Measurements from ENCODE around the gene ZNF865. TPM values are rescaled to one million over a fixed set of nuclear protein-coding genes. Genes with fewer than 3 reads are reported as not detected.

The ZNF865 gene
- total RNA-seq, 1 experiment from 2014 or later = 21.7 TPM

- TF ChIP-seq E2F4 (CRISPR knock-in tag; IDR thresholded peaks at IDR 0.05; ENCODE audit: borderline replicate concordance, low read depth) = no peak
Observed at GRCh38 chr19:55601084-55601483, 4.4 kb upstream of the ZNF865 start (continued).

GRCh38 chr19:55602104-55603001 lies 3.1 kb upstream of the ZNF865 start:
- ATAC-seq = no peak
- POLR2A ChIA-PET = interaction anchor here (0.7 kb wide), 1 partner anchor 237 kb away, joined by 3 read pairs; no protein-coding TSS in a partner anchor
- TF ChIP-seq SMAD3 (CRISPR knock-in tag; IDR thresholded peaks at IDR 0.05; ENCODE audit: borderline replicate concordance) (no peak), USF2 (CRISPR knock-in tag; IDR thresholded peaks at IDR 0.05) (no peak), GTF2I (CRISPR knock-in tag; conservative IDR thresholded peaks at IDR 0.05) (no peak), ZNF138 (CRISPR knock-in tag; conservative IDR thresholded peaks at IDR 0.05) (no peak), FOXP1 (CRISPR knock-in tag; IDR thresholded peaks at IDR 0.05; ENCODE audit: borderline replicate concordance) (no peak), ZNF317 (CRISPR knock-in tag; IDR thresholded peaks at IDR 0.05; ENCODE audit: borderline replicate concordance, low read depth) (no peak), HMGXB4 (CRISPR knock-in tag; IDR thresholded peaks at IDR 0.05) (no peak), TEAD1 (CRISPR knock-in tag; IDR thresholded peaks at IDR 0.05) (no peak), ZNF425 (CRISPR knock-in tag; conservative IDR thresholded peaks at IDR 0.05) (no peak), SMAD4 (CRISPR knock-in tag; IDR thresholded peaks at IDR 0.05) (no peak), ERG (CRISPR knock-in tag; IDR thresholded peaks at IDR 0.05) (no peak), JAZF1 (CRISPR knock-in tag; IDR thresholded peaks at IDR 0.05) (no peak), ZNF532 (CRISPR knock-in tag; IDR thresholded peaks at IDR 0.05; ENCODE audit: borderline replicate concordance) (no peak), ZMAT4 (CRISPR knock-in tag; IDR thresholded peaks at IDR 0.05) (no peak), CTCF (IDR thresholded peaks at IDR 0.05) (no peak), PRRX2 (CRISPR knock-in tag; IDR thresholded peaks at IDR 0.05) (no peak), ZNF219 (CRISPR knock-in tag; IDR thresholded peaks at IDR 0.05; ENCODE audit: borderline replicate concordance) (no peak), HMGA2 (CRISPR knock-in tag; IDR thresholded peaks at IDR 0.05) (no peak), EMX1 (CRISPR knock-in tag; IDR thresholded peaks at IDR 0.05) (no peak)
- Mint-ChIP-seq H3K36me3 (peaks cover 7% of the 10 kb centered on the region), H3K9me3 (no peaks in the 10 kb centered on the region), H3K4me3 (no peak overlapping the region), H3K27ac (no peak overlapping the region), H3K4me1 (peaks cover 38% of the 10 kb centered on the region), H3K27me3 (ENCODE audit: low read depth) (no peaks in the 10 kb centered on the region; the same call in 1 of the 2 replicates)
- DNase-seq (ENCODE audit: low spot score) = no peak
- CTCF ChIA-PET = no interaction called here
